Lower lobe of right lung (tissue), 2 donors: Measurements from ENCODE around the gene ANKFN1. TPM values are rescaled to one million over a fixed set of nuclear protein-coding genes. Genes with fewer than 3 reads are reported as not detected.

Experiments used
- ATAC-seq, 2 donors: fragments of 200-7000 bp; cut with Tn5 transposase; one replicate each; pipeline ENCODE4 v1.9.1; 2020 to 2022; ENCODE audit warnings: mild to moderate bottlenecking in 2 of 2, moderate library complexity in 2 of 2
- DNase-seq: peaks from one replicate; pipeline ENCODE4 v3.0.0-alpha.2; 2020
- H3K27ac ChIP-seq: fragments of 200-600 bp; one replicate; pipeline ENCODE4 v1.8.0; 2022
- H3K27me3 ChIP-seq: fragments of 200-600 bp; one replicate; pipeline ENCODE4 v1.8.0; 2022; ENCODE audit warnings: low read depth
- H3K36me3 ChIP-seq: fragments of 200-600 bp; one replicate; pipeline ENCODE4 v1.8.0; 2022; ENCODE audit warnings: mild to moderate bottlenecking
- H3K4me1 ChIP-seq: fragments of 200-600 bp; one replicate; pipeline ENCODE4 v1.8.0; 2022
- H3K4me3 ChIP-seq: fragments of 200-600 bp; one replicate; pipeline ENCODE4 v1.8.0; 2022; ENCODE audit warnings: mild to moderate bottlenecking
- H3K9me3 ChIP-seq: fragments of 200-600 bp; one replicate; pipeline ENCODE4 v1.8.0; 2022
- intact Hi-C: fragments of 100-400 bp; cut with DNase I; formaldehyde crosslinking; loops from one replicate; pipeline ENCODE4 v1.11.0; 2022
- total RNA-seq: library from RNA; stranded (reverse); fragmentation: NEBNext Ultra II Directional; extraction: Animal tissue kit (Norgen Biotek cat#: 25700); gene quantifications from one replicate; pipeline ENCODE4 v1.2.1, GENCODE V29; 2021
- TF ChIP-seq, protein P1 (sequence below): fragments of 200-600 bp; IDR thresholded peaks from one replicate; pipeline ENCODE4 v1.8.0; 2022; ENCODE audit warnings: antibody characterized with exemption, mild to moderate bottlenecking
- donor health status: DM: no; HTN: yes; CAD: no; lungs with severe emphysema.

The ANKFN1 gene
- total RNA-seq, 1 donor from 2014 or later, result 4.3 TPM

DNA sequence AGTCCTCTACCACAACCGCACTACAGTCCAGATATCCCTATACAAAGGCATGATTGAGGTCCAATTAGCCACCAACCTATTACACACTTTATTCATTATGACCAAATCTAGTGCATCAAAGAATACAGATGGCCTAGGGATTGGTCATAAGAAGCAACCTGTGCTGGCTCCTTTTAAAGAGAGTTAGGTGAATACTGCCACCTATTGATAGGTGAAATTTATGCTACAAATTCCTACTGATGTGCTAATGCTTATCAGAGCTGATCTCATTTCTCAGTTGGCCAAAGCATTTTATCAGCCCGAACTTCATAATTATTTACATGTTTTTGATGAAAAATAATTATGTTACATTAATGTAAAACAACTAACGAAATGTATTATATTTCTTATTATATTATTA lies 166.3 kb downstream of the ANKFN1 start:
- Histone ChIP-seq H3K4me3 (no peak overlapping the region), H3K4me1 (no peaks in the 10 kb centered on the region), H3K36me3 (no peaks in the 10 kb centered on the region), H3K27ac (no peak overlapping the region), H3K27me3 (no peaks in the 10 kb centered on the region), H3K9me3 (no peaks in the 10 kb centered on the region)
- DNase-seq (no peak), ATAC-seq (peak; percentile 72 to 85)
- TF ChIP-seq, protein P1, sequence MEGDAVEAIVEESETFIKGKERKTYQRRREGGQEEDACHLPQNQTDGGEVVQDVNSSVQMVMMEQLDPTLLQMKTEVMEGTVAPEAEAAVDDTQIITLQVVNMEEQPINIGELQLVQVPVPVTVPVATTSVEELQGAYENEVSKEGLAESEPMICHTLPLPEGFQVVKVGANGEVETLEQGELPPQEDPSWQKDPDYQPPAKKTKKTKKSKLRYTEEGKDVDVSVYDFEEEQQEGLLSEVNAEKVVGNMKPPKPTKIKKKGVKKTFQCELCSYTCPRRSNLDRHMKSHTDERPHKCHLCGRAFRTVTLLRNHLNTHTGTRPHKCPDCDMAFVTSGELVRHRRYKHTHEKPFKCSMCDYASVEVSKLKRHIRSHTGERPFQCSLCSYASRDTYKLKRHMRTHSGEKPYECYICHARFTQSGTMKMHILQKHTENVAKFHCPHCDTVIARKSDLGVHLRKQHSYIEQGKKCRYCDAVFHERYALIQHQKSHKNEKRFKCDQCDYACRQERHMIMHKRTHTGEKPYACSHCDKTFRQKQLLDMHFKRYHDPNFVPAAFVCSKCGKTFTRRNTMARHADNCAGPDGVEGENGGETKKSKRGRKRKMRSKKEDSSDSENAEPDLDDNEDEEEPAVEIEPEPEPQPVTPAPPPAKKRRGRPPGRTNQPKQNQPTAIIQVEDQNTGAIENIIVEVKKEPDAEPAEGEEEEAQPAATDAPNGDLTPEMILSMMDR, result peak; percentile 57
- intact Hi-C loops, result no loop called here

DNA sequence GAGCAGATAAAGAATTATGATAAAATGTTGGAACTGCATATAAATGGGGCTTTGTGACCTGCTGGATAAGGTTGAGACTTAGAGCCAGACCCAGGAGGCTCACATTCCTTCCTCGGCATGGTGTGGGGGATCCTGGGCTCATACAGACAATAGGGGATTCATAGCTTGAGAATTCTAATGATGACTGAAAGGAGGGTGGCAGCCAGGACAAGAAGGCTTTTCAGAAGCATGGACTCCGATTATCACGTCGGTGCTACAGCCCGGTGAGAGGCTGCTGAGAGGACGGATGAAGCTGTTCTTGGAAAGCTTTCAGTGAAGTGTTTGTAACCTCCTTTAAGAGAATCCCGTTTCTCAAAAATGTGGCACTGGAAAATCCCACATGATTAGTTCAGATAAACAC lies 167.2 kb downstream of the ANKFN1 start:
- no peak for ATAC-seq
- no peak for DNase-seq
- TF ChIP-seq, protein P1, result no peak
- no peaks in the 10 kb centered on the region for H3K9me3 ChIP-seq
- no peaks in the 10 kb centered on the region for H3K36me3 ChIP-seq
- H3K27ac ChIP-seq, result no peak overlapping the region
- no peak overlapping the region for H3K4me3 ChIP-seq
- no peaks in the 10 kb centered on the region for H3K27me3 ChIP-seq
- H3K4me1 ChIP-seq, result no peaks in the 10 kb centered on the region
- intact Hi-C loops, result loop anchor here (10.0 kb wide), 1 partner anchor 476 kb away; no protein-coding TSS in a partner anchor

DNA sequence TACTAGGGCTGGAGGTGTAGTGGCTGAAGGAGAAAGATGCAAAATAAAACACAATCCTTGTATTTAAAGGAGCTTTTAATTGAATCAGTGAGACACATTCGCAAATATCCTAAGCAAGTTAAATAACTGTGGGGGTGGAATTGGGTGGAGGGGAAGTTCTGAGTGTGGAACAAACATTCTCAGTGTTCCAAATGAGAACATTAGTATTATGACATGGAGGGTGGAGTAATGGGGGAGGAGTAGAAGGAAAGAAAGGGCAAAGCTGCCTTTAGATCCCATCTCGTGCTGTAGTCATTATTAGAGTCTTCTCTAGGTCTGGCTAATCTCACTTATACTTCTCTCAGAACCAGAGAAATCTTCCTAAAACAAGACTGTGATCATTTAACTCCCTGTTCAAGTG lies 169.7 kb downstream of the ANKFN1 start:
- Histone ChIP-seq H3K27ac (no peak overlapping the region), H3K27me3 (no peaks in the 10 kb centered on the region), H3K36me3 (no peaks in the 10 kb centered on the region), H3K4me3 (no peak overlapping the region), H3K9me3 (no peaks in the 10 kb centered on the region), H3K4me1 (no peaks in the 10 kb centered on the region)
- DNase-seq (no peak), ATAC-seq (peak; percentile 51 to 69)
- intact Hi-C loops, result loop anchor here (10.0 kb wide), 1 partner anchor 478 kb away; no protein-coding TSS in a partner anchor
- TF ChIP-seq, protein P1, result no peak

DNA sequence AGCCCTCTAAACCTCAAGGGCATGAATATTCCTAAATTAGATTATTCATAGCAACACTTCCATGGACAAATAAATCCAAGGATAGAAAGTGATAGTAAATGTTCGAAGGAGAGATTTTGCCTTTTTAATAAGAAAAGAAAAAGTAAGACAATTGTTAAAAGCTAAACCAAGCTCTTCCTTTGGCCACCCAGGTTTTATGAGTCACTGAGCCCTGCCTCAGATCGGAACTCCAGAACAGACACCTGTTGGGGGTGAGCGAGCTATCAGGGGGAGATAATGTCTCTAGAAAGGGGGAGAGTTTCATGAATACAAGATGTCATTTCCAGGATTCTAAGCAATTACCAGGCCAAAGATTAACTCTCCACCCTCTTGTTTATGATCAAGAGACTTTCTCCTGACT lies 171.4 kb downstream of the ANKFN1 start:
- DNase-seq (no peak), ATAC-seq (no peak)
- H3K27ac ChIP-seq, result no peak overlapping the region
- H3K4me3 ChIP-seq, result no peak overlapping the region
- no peaks in the 10 kb centered on the region for H3K4me1 ChIP-seq
- no peaks in the 10 kb centered on the region for H3K9me3 ChIP-seq
- H3K36me3 ChIP-seq, result no peaks in the 10 kb centered on the region
- intact Hi-C loops, result loop anchor here (10.0 kb wide), 1 partner anchor 480 kb away; no protein-coding TSS in a partner anchor
- no peaks in the 10 kb centered on the region for H3K27me3 ChIP-seq
- TF ChIP-seq, protein P1, result no peak

DNA sequence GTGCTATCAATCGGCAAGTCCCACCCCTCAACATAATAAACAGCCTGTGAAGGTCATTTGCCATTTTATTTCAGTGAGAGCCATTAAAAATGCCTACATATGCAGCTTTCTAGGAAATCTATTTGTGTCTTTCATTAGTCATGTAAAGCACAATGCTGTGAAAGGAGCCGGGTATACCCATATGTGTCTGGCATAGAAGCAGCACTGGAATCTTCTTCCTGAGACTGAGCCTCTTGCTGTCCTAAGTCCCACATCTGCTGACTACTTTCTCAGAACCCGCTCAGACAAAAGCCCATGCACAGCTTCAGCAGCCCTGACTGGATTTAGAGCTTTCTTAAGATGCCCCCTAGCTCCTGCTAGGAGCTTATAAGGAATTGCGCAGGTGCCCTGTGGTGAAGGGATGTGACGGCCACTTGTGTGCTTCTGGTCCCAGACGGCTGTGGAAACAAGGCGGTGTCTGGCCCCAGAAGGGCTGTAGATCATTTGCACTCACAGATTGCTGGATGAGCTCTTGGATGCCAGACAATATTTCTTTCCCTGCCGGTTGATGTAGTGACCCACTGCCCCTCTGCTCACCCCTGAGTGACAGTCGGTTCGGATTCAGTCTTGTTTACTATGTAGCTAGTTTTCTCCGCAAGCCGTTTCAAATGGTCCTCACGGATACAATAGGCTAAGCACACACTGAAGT lies 172.2 kb downstream of the ANKFN1 start:
- no peaks in the 10 kb centered on the region for H3K4me1 ChIP-seq
- H3K4me3 ChIP-seq, result no peak overlapping the region
- intact Hi-C loops, result loop anchor here (10.0 kb wide), 1 partner anchor 481 kb away; no protein-coding TSS in a partner anchor
- no peak overlapping the region for H3K27ac ChIP-seq
- ATAC-seq, result no peak
- H3K9me3 ChIP-seq, result no peaks in the 10 kb centered on the region
- TF ChIP-seq, protein P1, result no peak
- H3K36me3 ChIP-seq, result no peaks in the 10 kb centered on the region
- no peak for DNase-seq
- no peaks in the 10 kb centered on the region for H3K27me3 ChIP-seq
